HG03469 (cell line): ENCODE measurements around the gene FHL5.
"Not testable (repeated sequence)": the region's sequence is repeated elsewhere in the genome, so short reads cannot be mapped to it uniquely, and the experiment has no call there.

ENCODE experiments used
- ATAC-seq: cut with Tn5 transposase; IDR thresholded peaks from one replicate; pipeline ENCODE4 v1.9.1; 2021; ENCODE audit warnings: mild to moderate bottlenecking, moderate library complexity, moderate number of reproducible peaks; ENCODE audit not compliant: unreplicated experiment

FHL5 gene, protein sequence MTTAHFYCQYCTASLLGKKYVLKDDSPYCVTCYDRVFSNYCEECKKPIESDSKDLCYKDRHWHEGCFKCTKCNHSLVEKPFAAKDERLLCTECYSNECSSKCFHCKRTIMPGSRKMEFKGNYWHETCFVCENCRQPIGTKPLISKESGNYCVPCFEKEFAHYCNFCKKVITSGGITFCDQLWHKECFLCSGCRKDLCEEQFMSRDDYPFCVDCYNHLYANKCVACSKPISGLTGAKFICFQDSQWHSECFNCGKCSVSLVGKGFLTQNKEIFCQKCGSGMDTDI

DNA sequence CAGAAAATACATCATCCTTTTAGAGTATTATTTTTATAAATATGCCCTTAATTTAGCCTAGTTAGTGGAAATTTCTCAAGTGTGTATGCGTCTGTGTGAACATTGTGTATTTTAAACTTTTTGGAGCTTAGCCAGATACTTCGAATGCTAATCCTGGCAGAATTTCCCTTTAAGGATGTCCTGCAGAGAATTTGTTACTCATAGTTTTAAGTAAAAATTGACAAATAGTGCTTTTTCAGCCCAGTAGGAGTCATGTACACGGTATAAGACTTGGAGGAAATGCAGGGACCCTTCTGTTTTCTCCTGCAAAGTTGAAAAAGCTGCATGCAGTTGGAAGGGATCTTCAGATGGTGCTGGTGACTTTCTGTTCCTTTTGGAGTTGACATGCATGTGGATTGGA lies at the start of gene FHL5:
FHL5 (plus strand) TSS at position 243 of the 400 bp plus-strand sequence. CDS start 40,486 bp downstream, outside the sequence.
- no peak for ATAC-seq

DNA sequence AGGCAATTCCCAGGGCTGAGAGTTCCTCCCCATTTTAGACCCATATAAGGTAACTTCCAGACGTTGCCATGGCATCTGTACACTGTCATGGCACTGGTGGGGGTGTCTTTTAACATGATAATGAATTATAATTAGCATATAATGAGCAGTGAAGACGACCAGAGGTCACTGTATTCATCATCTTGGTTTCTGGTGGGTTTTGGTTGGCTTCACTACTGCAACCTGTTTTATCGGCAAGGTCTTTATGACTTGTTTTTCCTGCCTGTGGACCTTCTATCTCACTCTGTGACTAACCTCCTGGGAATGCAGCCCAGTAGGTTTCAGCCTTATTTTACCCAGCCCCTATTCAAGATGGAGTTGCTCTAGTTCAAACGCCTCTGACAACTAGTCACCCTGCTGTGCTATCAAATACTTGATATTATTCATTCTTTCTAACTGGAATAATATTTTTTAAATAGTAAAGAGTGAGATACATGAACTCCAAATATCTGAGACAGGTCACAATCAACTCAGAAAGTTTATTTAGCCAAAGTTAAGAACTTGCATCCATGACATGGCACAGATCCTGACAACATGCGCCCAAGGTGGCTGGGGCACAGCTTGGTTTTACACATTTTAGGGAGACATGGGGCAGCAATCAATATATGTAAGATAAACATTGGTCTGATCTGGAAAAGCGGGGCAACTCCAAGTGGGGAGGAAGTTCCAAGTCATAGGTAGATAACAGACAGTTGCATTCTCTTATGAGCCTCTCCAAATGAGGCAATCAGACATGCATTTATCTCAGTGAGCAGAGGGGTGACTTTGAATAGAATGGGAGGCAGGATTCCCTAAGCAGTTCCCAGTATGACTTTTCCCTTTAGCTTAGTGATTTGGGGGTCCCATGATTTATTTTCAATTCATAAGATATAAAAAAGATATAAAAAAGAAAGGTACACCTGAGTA lies 42.5 kb upstream of the FHL5 start:
- ATAC-seq, result no peak

DNA sequence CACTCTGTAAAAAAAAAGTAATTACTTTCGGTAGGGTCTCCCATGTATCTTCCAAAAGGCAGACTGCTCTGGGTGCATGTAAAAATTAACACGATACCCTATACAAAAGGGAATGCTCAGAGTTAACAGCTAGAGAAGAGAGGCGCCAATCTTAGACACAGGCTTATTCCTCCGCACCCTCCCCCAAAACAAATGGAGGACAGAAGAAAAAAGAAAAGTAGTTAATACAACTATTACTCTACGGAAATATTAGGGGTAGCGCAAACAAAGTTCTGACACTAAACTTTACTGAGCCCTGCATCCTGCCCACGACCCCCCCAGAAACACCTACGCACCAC lies 41.7 kb upstream of the FHL5 start:
- ATAC-seq, result no peak

DNA sequence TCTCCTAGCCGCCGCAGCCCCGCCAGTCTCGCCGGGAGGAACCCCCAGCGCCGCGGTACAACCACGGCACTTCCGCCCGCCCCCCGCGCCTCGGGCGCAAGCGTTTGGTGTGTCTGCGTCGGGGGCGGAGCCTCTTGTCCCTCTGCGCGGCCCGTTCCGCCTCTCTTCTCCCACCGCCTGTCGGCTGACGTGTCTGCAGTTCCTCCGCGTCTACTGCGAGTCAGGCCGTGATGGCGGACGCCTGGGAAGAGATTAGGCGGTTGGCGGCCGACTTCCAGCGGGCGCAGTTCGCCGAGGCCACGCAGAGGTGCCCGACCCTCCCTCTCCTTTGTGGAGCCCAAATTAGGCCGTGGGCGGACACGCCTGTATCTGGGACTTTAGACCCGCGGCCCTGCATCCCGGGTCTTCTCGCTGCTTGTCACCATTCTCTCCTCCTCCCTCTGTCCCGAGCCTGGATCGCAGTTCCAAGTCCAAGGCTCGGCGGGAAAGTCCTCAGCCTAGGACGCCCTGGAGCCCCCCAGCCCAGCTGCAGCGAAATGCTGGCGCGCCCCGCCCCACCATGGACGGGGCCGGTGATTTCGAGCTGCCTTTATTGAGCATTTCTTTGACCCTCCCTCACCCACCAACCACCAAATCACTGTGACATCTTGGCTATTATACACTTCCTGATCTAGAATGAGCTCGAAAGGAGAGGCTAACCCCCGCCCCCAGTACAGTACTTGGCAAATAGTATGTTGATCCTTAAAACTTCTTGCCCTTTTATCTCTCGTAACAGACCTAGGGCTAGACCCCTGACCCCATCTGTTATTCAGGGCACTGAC lies 41.1 kb upstream of the FHL5 start, which contains the start of gene UFL1:
UFL1 (plus strand) TSS at position 163 of the 821 bp plus-strand sequence; CDS start at position 231, 68 bp downstream.
- peak; percentile 95 for ATAC-seq

DNA sequence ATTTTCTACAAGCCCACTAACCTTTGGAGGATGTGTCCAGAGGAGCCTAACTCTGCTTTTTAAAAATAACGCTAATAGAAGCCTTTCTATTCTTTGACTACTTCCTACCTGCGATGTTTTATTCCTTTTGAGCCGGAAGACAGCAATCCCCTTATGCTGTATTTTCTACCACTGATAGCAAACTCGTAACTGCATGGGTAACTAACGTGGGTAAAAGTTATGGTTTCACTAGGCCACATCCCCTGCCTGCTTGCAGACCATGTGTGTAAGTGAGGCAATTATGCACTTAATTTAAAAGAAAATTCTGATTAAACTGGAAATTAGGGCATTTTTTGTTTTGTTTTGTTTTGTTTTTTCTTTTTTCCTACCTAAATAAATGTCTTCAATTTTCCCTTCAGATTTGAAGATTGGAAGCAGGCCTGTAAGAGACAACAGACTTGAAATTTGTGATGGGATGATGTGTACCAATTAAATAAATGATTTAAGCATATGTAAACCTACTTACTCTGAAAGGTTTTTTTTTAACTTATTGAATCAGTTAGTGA lies 40.4 kb upstream of the FHL5 start:
- ATAC-seq, result peak; percentile 26

DNA sequence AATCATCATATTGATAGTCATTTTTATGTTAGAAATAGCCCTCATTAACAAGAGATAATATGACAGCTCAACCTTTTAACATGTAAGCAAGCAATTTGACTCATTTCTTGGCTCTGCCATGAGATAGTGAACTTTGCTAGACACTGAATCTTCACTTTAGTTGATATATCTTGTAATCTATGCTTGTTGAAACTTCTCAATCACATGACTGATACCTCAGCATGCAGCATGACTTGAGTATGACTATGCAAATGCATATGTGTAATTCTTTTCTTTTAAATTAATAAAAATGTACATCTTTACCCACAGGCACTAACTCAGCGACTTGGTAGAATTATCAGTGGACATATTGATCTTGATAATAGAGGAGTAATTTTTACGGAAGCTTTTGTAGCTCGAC lies 34.7 kb upstream of the FHL5 start:
- no peak for ATAC-seq

DNA sequence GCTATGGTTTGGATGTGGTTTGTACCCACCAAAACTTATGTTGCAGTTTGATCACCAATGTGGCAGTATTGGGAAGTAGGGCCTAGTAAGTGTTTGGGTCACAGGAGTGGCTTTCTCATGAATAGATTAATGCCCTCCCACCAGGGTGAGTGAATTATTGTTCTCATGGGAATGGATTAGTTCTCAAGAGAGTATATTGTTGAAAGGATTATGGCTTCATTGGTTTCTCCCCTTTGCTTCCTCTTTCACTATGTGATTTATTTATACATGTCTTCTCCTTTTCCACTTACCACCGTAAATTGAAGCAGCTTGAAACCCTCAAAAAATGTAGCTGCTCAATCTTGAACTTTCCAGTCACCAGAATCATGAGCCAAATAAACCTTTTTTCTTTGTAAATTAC lies 30.5 kb upstream of the FHL5 start:
- peak; percentile 51 for ATAC-seq

DNA sequence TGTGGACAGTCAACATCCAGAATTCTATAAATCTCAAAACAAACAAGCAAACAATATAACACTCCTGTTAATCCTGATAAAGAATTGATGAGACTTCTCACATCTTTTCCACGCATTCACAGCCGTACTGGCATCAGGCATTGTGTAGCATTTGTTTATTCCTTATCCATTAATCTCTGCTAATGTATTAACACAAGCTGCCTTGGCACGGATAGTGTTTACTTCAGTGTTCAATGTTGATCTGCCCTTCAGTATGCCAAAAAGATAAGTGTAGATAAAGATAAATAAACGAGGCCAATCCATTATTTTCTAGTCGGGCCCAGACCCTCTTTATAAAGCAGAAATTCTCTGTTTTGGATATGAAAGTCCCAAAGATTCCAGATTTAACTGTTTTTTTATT lies 25.2 kb upstream of the FHL5 start:
- ATAC-seq, result no peak

DNA sequence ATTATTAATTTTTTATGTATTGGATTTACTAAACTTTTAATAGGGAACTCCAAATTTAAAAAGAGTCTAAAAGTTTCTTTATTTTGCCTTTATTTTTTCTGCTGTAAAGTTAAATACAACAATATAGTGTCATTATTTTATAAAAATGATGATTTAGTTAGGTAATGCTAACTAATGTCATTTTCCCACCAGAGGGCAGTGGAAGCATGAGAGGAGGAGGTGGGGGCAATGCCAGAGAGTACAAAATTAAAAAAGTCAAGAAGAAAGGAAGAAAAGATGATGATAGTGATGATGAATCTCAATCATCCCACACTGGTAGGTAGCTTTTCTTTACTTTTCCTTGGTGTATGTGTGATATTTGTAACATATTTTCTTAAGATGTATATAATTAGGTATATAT lies 20.2 kb upstream of the FHL5 start:
- ATAC-seq, result no peak

DNA sequence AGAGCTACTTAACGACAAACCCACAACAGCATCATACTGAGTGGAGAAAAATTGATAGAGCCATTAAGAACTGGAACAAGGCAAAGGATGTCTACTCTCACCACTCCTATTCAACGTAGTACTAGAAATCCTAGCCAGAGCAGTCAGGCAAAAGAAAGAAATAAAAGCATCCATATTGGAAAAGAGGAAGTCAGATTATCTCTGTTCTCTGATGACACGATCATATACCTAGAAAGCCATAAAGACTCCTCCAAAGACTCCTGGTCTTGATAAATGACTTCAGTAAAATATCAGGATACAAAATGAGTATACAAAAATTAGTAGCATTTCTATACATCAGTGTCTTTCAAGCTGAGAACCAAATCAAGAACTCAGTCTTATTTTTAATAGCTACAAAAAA lies 17.0 kb upstream of the FHL5 start:
- no peak for ATAC-seq

DNA sequence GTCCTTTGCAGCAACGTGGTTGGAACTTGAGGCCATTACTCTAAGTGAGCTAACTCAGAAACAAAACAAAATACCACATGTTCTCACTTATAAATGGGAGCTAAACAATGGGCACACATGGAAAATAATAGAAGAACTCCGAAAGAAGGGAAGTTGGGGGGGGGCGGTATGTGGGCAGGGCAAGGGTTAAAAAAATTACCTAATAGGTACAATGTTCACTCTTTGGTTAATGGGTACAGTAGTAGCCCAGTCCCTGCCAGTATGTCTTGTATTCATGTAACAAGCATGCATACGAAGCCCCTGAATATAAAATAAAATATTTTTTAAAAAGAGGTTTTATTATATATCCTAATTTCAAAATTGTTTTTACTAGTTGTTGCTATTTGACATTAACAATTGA lies 15.3 kb upstream of the FHL5 start:
- ATAC-seq, result no peak

DNA sequence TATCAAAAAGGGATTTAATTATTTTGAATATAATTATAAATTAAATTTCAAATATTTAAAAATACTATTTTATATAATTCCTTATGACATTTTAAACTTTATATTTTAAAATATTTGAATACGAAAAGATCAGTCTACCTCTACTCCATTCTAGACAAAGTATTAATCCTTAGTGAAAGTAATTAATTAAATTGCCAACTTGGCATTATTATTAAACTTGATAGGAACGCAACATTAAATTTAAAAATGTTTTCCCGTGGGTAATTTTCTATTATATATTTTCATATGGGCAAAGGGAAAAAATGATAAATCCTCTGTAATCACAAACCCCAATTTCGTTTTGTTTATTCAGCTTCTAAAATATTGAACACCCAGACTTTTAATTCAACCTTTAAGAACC lies 8.4 kb upstream of the FHL5 start:
- ATAC-seq, result no peak

DNA sequence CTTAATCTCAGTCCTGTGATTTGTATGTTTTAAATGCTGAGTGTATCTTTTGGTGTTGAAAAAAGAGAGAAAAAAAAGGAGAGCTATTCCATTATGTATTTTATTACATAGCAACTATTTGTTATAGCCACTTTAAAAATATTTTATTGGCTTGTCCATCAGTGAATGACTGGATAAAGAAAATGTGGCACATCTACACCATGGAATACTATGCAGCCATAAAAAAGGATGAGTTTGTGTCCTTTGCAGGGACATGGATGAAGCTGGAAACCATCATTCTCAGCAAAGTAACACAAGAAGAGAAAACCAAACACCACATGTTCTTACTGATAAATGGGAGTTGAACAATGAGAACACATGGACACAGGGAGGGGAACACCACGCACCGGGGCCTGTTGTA lies 3.2 kb upstream of the FHL5 start:
- ATAC-seq, result not testable (repeated sequence)

DNA sequence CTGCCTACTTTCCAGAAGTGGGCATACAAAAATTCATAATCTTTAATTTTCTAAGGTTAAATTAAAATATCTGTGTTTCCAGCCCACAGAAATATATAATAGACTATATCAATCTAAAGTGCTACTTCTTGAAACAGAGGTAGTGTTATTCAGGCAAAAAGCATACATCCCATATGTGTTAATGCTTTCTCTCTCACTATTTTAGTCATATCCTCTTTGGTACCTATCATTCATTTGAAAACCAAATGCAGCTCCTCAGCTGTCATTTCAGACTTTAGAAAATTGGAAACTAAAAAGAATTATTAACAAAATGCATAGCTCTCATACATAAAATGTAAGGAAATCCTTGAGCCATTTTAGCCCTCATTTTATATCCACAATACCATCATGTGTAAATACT lies 925 bp downstream of the FHL5 start:
- ATAC-seq, result no peak

DNA sequence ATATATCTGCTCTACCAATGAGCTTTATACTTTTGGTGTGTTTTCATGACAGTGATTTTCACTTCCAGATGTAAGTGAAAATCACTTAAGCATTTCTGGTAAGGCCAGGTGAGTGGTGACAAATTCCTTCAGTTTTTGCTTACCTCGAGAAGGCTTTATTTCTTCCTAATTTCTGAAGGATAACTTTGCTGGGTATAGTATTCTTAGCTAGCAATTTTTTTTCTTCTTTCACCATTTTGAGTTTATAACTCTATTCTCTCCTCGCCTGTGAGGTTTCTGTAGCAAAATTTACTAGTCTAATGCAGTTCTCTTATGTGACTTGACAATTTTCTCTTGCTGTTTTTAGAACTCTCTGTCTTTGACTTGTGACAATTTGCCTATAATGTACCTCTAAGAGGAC lies 7.1 kb downstream of the FHL5 start:
- ATAC-seq, result no peak

DNA sequence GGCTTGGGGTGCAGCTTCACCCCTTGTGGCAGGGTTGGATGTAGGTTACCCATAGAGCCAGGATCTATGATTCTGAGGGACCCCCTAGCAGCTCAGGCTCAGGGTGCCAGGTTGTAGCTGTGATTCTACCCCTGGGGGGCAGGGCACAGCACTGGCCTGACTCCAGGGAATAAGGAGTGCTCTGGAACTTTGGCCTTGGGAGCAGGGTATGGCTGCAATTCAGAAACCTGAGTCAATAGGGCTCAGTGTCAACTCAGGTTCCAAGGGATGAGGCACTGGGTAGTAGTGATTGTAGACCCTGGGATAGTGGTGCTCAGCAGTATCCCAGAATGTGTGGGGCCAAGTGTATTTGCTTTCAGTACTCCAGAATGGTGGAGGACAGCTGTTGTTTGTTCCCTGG lies 8.6 kb downstream of the FHL5 start:
- ATAC-seq, result no peak

DNA sequence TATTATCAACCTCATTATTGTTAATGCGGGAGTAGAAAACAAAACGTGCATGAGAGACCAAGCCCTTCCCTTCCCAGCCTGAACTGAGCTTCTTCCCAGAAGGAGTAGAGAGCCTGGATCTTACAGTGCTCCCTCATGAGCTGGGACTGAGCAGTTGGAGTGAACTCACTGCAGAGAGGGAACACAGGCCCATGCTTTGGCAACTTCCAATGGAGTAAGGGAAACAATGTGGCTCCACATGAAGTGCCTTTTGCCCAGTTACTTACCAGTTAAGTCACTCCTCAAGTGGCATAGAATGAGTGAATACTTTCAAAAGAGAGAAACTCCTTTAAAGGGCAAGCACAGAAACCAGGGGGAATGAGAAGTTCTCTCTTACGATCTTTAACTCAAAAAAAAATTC lies 12.4 kb downstream of the FHL5 start:
- no peak for ATAC-seq

DNA sequence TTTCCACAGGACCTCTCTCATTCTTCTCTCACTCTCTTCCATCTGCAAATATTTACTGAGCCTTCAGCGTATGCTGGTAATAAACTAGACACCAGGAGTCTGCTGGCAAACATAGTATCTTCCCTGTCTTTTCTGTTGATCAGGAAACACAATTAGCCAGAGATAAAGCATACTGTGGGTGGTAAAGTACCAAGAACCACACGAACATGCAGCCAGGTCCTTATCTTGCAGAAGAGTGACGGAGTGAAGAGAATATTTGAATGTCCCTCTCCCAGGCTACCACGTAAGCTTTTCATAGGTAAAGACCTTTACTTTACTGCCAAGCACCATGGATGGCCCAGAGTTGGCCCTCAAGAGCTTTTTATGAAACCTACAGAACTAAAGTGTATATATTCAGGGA lies 13.3 kb downstream of the FHL5 start:
- ATAC-seq, result no peak

DNA sequence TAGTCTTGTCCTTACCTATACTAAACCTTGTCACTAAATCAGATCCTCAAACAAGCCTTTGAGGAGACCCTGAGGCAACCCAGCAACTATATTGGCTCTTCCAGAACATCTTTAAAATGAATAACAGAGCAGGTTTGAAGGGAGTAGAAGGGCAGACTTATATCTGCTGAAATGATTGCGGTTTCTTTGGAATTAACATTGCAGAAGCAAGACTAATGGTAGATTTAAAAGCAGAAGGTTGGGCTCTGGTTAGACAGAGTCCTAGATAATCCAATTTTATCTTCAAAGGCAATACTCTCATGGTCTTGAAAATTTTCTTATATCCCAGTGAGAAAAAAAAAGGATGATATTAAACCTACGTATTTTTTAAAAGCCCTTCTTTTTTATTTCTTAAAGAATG lies 19.1 kb downstream of the FHL5 start:
- ATAC-seq, result no peak

DNA sequence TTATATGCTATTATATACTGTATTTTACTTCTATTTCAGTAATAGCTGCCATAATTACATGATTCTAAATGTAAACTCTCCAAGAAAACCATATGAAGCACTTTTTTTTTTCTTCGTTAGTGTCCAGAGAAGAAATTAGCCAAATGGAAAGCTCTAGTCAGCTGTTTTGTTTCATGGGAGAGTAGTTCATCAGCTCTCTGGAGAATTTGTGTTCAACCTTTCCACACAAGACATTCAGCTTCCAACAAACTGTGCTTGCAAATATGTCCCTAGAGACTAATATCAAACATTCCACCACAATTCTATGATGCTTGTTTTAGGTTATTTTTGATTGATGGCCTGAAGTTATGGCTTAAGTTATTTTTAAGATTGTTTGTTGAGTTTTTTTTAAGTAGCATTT lies 19.5 kb downstream of the FHL5 start:
- ATAC-seq, result no peak

DNA sequence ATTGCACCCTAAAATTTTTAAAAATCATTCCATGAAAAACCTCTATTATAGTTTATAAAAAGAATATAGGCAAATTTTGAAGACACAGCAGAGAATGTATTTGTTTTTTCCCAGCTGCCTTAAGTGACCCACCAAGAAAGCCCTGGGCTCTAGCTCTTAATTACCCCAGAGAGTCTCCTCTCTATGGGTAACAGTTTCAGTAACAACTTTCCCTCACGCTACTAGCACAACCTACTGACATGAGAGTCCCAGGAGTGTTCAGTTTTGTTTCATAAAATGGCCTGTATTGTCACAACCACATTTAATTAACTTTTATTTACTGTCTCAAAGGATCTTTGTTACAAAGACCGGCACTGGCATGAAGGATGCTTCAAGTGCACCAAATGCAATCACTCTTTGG lies 41.5 kb downstream of the FHL5 start:
- ATAC-seq, result no peak
